Activated T-cell treated with anti-CD3 and anti-CD28 coated beads, Interleukin-2, amount 50 U/mL, for 24 hours (primary cell): Measurements from ENCODE around the gene MSH2.
"Not testable (repeated sequence)": the region's sequence is repeated elsewhere in the genome, so short reads cannot be mapped to it uniquely, and the experiment has no call there.

Experiments used
- DNase-seq: peaks from one replicate; pipeline ENCODE4 v3.0.0-alpha.2; 2020
- H3K27ac Mint-ChIP-seq: 2 replicates; pipeline ENCODE4 v1.8.0; 2020; ENCODE audit warnings: mild to moderate bottlenecking, mixed read lengths
- H3K27me3 Mint-ChIP-seq: 2 replicates; pipeline ENCODE4 v1.8.0; 2020; ENCODE audit warnings: mixed read lengths
- H3K36me3 Mint-ChIP-seq: 2 replicates; pipeline ENCODE4 v1.8.0; 2020; ENCODE audit warnings: low read depth, mixed read lengths
- H3K4me1 Mint-ChIP-seq: 2 replicates; pipeline ENCODE4 v1.8.0; 2020; ENCODE audit warnings: low read depth, mixed read lengths
- H3K4me3 Mint-ChIP-seq: 2 replicates; pipeline ENCODE4 v1.8.0; 2020; ENCODE audit warnings: mild to moderate bottlenecking, moderate library complexity, mixed read lengths
- H3K9me3 Mint-ChIP-seq: 2 replicates; pipeline ENCODE4 v1.8.0; 2020; ENCODE audit warnings: mixed read lengths

Gene MSH2

DNA sequence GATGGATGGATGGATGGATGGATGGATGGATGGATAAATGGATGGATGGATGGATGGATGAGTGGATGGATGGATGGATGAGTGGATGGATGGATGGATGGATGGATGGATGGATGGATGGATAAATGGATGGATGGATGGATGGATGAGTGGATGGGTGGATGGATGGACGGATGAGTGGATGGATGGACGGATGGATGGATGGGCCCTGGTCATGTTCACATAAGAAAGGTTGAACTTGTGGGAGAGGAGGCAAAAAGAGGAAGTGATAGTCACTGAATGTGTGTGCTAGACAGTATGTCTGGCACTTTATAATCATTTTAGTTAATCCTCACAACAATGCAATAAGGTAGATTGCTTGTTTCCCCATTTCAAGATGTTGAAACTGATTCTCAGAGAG, 99.5 kb downstream of the MSH2 start:
- Mint-ChIP-seq H3K9me3 (peaks cover 30% of the 10 kb centered on the region), H3K36me3 (peaks cover 28% of the 10 kb centered on the region), H3K4me1 (peaks cover 10% of the 10 kb centered on the region)
- not testable (repeated sequence) for H3K27ac Mint-ChIP-seq, DNase-seq, H3K4me3 Mint-ChIP-seq, H3K27me3 Mint-ChIP-seq

DNA sequence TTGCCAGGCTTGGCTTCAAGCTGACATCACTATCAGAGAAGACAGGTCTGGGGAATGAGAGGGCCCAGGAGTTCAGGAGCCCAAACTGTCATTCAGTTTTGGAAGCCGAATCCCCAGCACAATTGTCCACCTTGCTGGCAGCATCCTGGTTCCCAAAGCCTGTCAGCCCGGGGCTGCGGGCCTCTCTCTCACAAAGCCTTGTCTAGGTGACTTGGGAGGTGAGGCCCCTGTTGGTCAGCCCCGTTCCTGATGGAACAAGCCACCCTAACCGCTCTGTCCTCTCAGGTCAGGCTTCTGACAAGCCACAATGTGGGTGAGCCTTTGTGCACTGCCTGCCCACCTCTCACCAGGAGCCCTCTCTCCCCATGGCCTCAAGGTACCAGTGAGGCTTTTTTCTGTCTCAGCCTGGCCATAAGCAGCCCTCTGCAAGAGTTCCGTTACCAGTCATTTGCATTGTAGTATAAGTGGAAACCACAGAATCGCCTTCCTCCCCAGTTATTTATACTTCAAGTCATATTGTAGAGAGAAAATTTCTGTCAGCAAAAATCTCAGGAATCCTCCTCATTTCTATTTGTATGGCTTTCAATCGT, 100.6 kb downstream of the MSH2 start:
- Mint-ChIP-seq H3K9me3 (peaks cover 28% of the 10 kb centered on the region), H3K4me3 (no peak overlapping the region), H3K36me3 (peaks cover 24% of the 10 kb centered on the region), H3K27ac (no peak overlapping the region), H3K4me1 (peaks cover 10% of the 10 kb centered on the region), H3K27me3 (no peaks in the 10 kb centered on the region)
- DNase-seq = no peak

DNA sequence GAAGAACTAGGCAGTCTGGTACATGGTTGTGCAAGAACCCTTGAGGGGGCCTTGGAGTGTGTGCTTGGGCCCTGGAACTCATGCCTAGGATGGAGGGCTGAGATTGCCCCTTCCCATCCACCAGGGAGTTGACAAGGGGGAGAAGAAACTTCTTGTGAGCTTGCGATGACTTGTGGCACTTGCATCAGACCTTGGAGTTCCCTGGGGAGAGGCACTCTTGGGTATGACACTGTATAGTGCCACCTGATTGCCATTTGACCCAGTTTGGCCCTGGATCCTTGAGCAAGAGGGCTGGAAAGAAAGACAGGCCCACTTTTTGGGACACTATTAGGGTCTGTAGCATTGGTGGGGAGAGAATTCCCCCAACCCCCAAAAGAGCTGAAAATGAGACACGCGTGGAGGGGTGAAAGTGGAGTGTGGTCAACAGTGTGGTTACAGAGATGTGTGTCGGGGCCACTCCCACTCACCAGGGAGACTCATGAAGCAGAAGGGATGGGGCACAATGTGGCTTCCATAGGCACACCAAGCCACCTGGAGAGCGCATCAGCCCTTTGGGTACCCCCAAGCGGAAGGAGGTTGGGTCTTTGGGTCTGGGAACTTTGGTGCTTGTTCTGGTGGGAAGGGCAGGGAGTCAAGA, 101.3 kb downstream of the MSH2 start:
- Mint-ChIP-seq H3K27ac (no peak overlapping the region), H3K27me3 (no peaks in the 10 kb centered on the region), H3K4me1 (peaks cover 12% of the 10 kb centered on the region), H3K4me3 (no peak overlapping the region), H3K36me3 (peaks cover 20% of the 10 kb centered on the region), H3K9me3 (peaks cover 24% of the 10 kb centered on the region)
- no peak for DNase-seq

DNA sequence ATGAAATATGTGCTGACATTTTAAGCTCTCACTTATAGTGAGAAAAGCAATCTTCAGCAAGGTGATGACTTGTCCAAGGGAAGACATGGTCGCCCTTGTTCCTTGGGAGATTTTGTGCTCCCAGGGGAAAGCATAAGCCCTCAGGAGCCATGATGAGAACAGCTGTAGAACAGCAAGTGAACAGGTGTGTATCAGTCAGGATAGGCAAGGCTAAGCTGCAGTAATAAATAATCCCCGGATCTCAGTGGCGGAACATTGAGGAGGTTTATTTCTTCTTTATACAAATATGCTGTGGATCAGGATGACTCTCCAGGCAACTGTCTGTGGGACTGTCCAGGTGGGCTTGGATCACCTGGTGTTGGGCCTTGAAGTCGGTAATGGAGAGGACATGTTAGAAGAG, 103.1 kb downstream of the MSH2 start:
- Mint-ChIP-seq H3K9me3 (peaks cover 13% of the 10 kb centered on the region), H3K27me3 (no peaks in the 10 kb centered on the region), H3K4me1 (peaks cover 12% of the 10 kb centered on the region), H3K27ac (no peak overlapping the region), H3K4me3 (no peak overlapping the region), H3K36me3 (peaks cover 9% of the 10 kb centered on the region)
- DNase-seq = no peak

DNA sequence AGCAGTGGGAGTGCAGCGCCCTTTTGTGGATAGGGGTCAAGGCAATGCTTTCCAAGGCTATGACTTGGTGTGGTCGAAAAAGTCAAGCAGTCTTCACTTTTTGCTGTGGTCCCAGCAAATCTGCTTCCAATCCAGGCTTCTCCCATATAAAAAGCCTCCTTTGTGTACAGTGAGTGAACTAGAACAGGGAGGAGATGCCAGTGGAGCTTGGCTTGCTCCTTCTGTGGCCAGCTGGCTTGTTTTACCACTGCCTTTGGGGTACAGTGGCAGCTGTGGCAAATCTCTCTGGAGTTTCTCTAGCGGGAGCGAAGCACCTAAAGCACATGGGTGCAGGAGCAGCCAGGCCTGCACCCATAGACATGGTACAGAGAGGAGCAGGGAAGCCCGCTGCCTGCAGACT, 103.5 kb downstream of the MSH2 start:
- DNase-seq = no peak
- Mint-ChIP-seq H3K4me1 (peaks cover 8% of the 10 kb centered on the region), H3K27ac (no peak overlapping the region), H3K9me3 (peaks cover 13% of the 10 kb centered on the region), H3K27me3 (no peaks in the 10 kb centered on the region), H3K36me3 (peaks cover 9% of the 10 kb centered on the region), H3K4me3 (no peak overlapping the region)

DNA sequence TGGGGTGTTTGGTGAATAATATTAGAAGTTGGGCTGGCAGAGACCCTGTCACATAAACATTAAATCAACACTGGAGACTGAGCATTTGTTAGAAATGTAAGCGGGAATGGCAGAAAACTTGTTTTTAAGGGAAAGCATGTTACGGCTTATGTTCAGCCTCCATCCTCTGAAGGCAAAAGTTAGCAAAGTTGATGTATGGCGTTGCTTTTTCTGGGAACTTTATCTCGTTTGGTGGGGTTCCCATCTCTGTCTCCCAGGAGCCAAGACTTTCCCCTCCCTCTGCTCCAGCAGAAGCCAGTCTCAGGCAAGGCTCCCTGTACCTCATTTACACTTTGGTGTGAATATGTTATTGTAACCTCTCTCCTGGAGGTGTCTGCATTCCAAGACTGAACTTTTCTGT, 105.1 kb downstream of the MSH2 start:
- peaks cover 13% of the 10 kb centered on the region for H3K9me3 Mint-ChIP-seq
- peaks cover 6% of the 10 kb centered on the region for H3K36me3 Mint-ChIP-seq
- no peaks in the 10 kb centered on the region for H3K27me3 Mint-ChIP-seq
- DNase-seq = no peak
- H3K4me1 Mint-ChIP-seq = peaks cover 2% of the 10 kb centered on the region
- H3K4me3 Mint-ChIP-seq = no peak overlapping the region
- H3K27ac Mint-ChIP-seq = no peak overlapping the region

DNA sequence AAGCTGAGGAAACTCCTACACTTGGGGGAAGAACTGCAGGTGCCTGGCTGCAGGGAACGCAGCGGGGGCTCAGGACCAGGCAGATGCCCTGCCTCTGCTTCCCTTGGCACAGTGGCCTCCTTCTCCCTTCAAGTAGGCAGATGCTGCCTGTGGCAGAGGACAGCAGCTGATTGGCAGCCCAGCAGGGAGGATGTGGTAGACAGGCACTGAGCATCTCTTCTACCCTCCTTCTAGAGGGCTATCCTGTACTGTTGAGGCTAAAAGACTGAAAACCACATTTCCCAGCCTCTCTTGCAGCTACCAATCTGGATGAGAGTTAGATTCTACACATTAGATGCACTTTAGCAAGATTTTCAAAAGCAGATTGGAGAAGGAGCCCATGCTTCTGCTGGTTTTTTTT, 105.7 kb downstream of the MSH2 start:
- Mint-ChIP-seq H3K27me3 (no peaks in the 10 kb centered on the region), H3K36me3 (peaks cover 6% of the 10 kb centered on the region), H3K27ac (no peak overlapping the region), H3K4me3 (no peak overlapping the region), H3K9me3 (peaks cover 13% of the 10 kb centered on the region), H3K4me1 (peaks cover 2% of the 10 kb centered on the region)
- DNase-seq = no peak

DNA sequence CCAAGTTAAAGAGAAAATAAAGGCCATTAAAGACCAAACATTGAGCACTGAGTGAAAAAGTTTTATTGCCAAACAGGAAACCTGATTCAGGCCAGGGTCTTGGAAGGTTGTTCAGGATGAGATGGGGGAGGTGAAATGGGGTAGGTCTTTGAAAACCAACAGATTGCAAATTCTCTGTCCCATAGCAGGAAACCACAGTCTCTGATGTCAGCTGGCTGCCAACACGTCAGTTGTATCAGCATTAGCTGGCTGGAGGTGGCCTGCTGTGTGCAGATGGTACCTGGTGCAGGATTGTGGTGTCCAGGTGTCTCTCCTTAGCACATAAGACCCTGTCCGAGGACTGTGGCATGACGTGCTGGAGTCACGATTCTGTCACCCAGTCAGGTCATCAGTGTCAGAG, 106.3 kb downstream of the MSH2 start:
- DNase-seq = no peak
- Mint-ChIP-seq H3K4me3 (no peak overlapping the region), H3K9me3 (peaks cover 13% of the 10 kb centered on the region)

DNA sequence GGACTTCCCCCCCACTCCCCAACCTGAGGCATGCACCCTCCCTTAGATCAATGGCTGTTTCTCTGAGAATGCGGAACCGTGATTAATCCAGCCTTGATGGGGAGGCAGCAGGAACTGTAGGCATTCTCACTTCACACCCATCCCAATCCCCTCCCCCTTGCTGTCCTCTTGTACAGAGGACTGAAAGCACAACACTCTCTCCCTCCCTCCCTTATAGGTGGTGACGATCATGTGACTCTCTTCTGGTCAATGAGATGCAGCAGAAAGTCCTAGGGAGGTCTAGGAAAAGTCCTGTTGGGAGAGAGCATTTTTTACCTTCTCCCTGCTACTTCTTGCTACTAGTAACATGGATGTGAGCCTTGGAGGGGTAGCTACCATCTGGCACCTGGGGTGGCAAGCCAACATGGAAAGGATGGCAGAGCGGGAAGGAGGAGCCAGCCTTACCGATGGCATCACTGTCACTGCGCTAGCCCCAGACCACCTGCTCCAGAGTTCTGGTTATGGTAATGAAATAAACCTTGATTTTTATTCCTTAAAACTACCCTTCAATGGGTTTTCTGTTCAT, 106.9 kb downstream of the MSH2 start:
- Mint-ChIP-seq H3K27ac (no peak overlapping the region), H3K36me3 (peaks cover 4% of the 10 kb centered on the region), H3K4me1 (peaks cover 2% of the 10 kb centered on the region), H3K4me3 (no peak overlapping the region), H3K9me3 (peaks cover 6% of the 10 kb centered on the region), H3K27me3 (no peaks in the 10 kb centered on the region)
- DNase-seq = no peak

More for the DNA sequence above, 106.3 kb downstream of the MSH2 start:
- H3K4me1 Mint-ChIP-seq = peaks cover 2% of the 10 kb centered on the region
- H3K27ac Mint-ChIP-seq = no peak overlapping the region
- H3K27me3 Mint-ChIP-seq = no peaks in the 10 kb centered on the region
- peaks cover 6% of the 10 kb centered on the region for H3K36me3 Mint-ChIP-seq

DNA sequence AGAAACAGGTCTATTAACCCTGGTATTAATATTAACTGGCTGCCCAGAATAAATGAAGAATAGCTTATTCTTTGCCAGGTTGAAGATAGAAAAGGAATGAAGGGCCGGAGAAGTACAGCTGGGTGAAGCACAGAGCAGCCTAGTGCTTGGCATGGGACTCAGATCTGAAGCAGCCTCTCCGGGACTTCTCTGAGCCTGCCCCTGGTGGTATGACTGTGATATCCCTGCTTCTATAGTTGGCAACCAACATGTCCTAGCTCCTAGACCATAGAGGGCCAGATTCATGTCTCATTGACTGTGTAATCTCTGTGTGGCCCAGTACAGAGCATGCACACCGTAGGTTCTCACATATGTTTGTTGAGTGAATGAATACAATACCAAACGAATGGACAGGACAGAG, 107.8 kb downstream of the MSH2 start:
- no peaks in the 10 kb centered on the region for H3K27me3 Mint-ChIP-seq
- no peaks in the 10 kb centered on the region for H3K9me3 Mint-ChIP-seq
- H3K36me3 Mint-ChIP-seq = no peaks in the 10 kb centered on the region
- H3K4me3 Mint-ChIP-seq = no peak overlapping the region
- H3K4me1 Mint-ChIP-seq = peaks cover 2% of the 10 kb centered on the region
- no peak for DNase-seq
- H3K27ac Mint-ChIP-seq = no peak overlapping the region

DNA sequence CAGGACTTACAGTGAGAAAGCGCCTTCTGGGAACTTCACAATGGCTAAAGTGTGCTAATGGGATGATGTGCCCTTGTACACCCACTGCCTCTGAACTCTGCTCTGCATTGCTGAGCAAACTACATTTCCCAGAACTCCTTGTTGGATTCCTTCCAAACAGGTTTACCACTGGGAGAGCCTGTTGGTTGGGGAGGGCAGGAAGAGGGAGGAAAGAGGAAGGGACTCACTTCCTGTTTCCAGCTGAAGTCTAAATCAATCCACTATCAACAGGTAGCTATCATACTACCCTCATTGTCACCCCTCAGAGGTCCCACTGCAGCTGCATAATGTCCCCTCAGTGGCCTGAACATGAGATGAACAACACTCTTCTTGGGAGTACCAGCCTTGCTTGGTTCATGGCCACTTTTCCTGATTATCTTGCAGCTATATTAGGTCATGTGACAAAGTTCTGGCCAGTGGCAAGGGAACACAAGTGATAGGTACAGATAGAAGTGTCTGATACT, 109.7 kb downstream of the MSH2 start:
- H3K4me1 Mint-ChIP-seq = peaks cover 2% of the 10 kb centered on the region
- H3K36me3 Mint-ChIP-seq = no peaks in the 10 kb centered on the region
- H3K9me3 Mint-ChIP-seq = no peaks in the 10 kb centered on the region
- no peaks in the 10 kb centered on the region for H3K27me3 Mint-ChIP-seq
- H3K27ac Mint-ChIP-seq = no peak overlapping the region
- no peak for DNase-seq
- H3K4me3 Mint-ChIP-seq = no peak overlapping the region

DNA sequence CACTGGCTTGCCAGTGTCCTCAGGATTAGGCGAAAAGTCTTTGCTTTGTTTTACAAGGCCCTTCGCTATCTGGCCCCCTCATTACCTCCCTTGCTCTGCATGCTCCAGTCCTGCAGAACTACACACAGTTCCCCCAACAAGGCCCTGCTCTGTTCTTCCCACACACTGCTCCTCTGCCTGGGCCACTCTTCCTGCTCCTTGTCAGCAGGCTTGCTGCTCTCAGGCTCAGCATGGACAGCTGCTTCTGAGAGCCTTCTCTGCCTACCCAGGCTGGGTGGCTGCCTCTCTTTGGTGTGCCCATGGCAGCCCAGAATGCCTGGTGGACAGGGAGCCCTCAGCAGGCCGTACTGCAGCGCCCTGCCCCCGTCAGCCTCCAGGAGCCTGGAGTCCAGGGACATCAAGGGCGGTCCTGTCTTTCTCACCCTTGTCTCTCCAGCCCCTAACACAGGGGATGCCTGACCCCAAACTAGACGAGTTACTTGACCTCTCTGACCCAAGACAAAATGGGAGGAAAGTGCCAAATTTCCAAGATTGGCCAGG, 111.1 kb downstream of the MSH2 start:
- H3K4me1 Mint-ChIP-seq = peaks cover 2% of the 10 kb centered on the region
- H3K27ac Mint-ChIP-seq = no peak overlapping the region
- H3K36me3 Mint-ChIP-seq = no peaks in the 10 kb centered on the region
- no peak overlapping the region for H3K4me3 Mint-ChIP-seq
- H3K27me3 Mint-ChIP-seq = no peaks in the 10 kb centered on the region
- H3K9me3 Mint-ChIP-seq = no peaks in the 10 kb centered on the region
- no peak for DNase-seq

DNA sequence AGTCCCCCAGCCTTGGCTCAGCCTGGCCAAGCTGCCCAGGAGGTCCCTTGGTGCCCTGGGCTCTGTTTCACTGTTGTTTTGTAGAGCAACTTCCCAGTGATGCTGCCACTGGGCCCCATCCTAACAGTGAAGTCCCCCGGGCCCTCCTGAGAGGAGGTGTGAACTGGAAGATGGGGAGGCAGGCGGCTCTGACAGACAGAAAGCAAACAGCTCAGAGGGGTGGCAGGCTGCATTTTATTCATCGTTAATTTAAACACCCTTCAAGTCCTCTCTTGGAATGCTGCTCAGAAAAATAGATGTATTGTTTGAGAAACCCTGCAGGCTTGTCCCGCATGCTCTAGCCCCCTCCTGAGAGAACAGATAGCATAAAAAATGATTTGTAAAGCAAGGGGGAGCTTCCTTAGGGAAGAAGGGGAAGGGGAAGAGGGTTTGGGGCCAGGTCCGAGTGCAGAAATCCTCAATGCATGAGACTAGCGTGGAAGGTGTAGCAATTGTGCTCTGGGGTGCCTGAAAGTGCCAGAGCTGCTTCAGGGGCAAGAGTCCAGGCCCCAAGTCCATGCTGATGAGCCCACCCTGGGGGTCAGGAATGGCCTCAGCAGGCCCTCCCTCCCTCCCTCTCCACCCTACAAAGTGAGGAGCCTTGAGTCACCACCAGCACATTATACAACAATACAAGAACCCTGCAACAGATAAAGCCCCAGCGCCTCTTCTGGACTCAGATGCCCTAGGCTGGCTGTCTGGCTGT, 113.6 kb downstream of the MSH2 start:
- H3K36me3 Mint-ChIP-seq = no peaks in the 10 kb centered on the region
- no peaks in the 10 kb centered on the region for H3K27me3 Mint-ChIP-seq
- no peak overlapping the region for H3K4me3 Mint-ChIP-seq
- H3K9me3 Mint-ChIP-seq = no peaks in the 10 kb centered on the region
- no peak for DNase-seq
- H3K27ac Mint-ChIP-seq = no peak overlapping the region
- peaks cover 14% of the 10 kb centered on the region for H3K4me1 Mint-ChIP-seq

DNA sequence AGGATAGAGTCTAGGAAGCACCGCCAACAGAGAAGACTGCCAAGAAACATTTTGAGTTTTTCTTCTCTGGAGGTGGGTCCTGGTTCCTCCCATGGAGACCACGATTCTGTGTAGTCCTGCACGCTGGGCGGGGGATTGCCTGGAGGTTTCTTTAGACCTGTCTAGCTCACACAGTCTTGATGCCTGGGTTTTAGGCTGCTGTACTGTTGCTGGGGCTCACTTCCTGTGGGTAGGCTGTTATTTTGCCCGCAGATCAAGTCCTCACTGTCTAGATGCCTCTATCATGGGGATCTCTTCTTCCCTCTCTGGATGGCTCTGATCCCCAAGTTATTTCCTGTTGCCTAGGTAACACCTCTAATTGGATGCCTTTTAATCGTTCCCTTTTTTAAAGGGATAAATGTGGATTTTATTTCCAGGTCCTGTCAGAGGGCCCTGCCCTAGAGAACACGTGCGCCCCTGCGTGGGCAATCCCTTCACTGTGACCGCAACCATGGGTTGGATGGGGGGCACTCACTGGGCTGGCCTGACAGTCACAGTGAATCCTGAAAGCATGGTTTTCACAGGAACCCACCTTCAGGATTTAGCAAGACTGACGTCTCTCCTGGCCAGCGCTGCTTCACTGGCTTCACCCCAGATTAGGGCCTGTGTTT, 115.7 kb downstream of the MSH2 start:
- no peaks in the 10 kb centered on the region for H3K9me3 Mint-ChIP-seq
- H3K27me3 Mint-ChIP-seq = no peaks in the 10 kb centered on the region
- H3K4me1 Mint-ChIP-seq = peaks cover 18% of the 10 kb centered on the region
- no peak overlapping the region for H3K27ac Mint-ChIP-seq
- H3K36me3 Mint-ChIP-seq = no peaks in the 10 kb centered on the region
- no peak for DNase-seq
- no peak overlapping the region for H3K4me3 Mint-ChIP-seq
